Activated effector memory CD4-positive, alpha-beta T cell treated with anti-CD3 and anti-CD28 coated beads, Interleukin-2, amount 50 U/mL, for 16 hours (primary cell): ENCODE measurements around the gene PPP2R5D.
"Not testable (repeated sequence)": the region's sequence is repeated elsewhere in the genome, so short reads cannot be mapped to it uniquely, and the experiment has no call there.

Experiments used
- DNase-seq: peaks from one replicate; pipeline ENCODE4 v3.0.0-alpha.2; 2020

PPP2R5D gene

DNA sequence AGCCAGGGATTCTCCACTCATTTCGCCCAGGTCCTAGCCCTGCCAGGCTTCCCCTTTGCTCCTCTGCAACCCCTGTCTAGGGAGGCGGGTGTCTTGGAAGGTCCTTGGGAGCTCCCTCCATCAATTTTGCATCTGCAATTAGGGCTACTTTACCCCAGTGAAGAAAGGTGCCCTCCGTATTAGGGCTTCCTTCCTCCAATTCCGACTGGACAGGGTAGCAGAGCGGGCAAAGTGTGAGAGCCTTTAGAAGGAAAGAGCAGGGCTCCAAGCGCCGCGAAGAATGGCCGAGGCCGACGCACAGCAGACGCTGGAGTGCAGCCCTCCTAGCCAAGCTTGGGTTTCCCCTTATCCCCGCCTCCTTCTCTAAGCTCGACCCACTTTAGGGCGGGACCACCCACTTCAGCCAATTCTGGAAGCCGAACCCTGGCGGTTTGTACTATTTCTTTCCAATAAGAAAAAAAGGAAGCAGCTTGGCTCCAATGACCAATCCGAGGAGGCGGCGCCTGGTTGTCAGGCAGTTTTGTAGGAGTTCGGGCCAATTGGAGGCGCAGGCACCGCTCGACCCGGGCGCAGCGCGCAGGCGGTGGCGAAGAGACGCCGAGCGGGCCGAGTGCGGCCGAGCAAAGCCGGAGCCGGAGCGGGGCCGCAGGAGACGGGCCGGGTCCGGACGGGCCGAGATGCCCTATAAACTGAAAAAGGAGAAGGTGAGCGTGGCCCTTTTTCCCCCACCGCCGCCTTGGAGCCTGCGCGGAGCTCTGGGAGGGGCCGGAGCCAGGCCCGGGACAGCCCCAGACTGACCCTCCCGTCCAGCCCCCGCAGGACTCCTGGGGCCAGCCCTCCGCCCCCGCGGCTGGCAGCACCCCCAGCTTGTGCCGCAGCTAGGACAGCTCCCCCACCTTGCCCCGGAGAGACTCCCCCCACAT lies at the start of gene PPP2R5D:
Gene PPP2R5D (plus strand): TSS at position 570 of the 923 bp plus-strand sequence. CDS start 108 bp downstream, at position 678.
- DNase-seq: peak; percentile 99

- DNase-seq: no peak
Measured at GRCh38 chr6:42935322-42935721, 49.0 kb upstream of the PPP2R5D start.

- DNase-seq: no peak
Measured at GRCh38 chr6:42936398-42936797, 48.0 kb upstream of the PPP2R5D start.

- DNase-seq: no peak
Measured at GRCh38 chr6:42937548-42938427, 46.6 kb upstream of the PPP2R5D start.

GRCh38 chr6:42938428-42938796 lies 46.0 kb upstream of the PPP2R5D start:
- DNase-seq: no peak

DNA sequence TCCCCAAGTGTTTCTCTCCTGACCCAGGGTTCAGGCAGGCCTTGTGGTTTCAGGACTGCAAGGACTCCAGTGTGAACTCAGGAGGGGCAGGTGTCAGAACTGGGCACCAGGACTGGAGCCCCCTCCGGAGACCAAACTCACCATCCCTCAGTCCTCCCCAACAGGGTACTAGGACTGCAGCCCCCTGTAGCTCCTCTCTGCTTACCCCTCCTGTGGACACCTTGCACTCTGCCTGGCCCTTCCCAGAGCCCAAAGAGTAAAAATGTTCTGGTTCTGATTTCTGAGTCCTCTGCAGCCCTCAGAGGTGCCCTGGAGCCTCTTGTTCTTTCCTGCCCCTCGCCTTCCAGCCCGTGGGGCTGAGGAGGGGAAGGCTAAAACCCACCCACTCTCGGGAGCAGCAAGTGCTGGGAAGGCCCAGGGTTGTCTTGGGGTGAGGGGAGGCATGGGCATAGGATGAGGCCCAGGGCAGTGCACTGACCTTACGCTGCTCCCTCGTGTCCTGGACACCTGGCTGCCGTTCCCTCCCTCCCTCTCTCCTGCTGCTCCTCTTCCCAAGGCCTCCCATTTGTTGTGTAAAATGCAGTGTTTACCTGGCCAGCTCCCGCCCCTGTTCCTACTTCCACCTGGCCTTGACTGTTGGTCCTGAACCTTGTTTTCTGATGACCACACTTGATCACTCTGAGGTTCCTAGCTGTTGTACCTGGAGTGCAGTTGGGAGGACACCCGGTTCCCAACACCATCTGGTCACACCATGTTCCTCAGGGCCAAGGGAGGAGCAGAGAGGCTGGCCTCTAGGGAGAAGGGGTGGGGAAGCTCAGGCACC lies 45.2 kb upstream of the PPP2R5D start:
- DNase-seq: no peak

- DNase-seq: no peak
Measured at GRCh38 chr6:42939810-42940167, 44.6 kb upstream of the PPP2R5D start.

DNA sequence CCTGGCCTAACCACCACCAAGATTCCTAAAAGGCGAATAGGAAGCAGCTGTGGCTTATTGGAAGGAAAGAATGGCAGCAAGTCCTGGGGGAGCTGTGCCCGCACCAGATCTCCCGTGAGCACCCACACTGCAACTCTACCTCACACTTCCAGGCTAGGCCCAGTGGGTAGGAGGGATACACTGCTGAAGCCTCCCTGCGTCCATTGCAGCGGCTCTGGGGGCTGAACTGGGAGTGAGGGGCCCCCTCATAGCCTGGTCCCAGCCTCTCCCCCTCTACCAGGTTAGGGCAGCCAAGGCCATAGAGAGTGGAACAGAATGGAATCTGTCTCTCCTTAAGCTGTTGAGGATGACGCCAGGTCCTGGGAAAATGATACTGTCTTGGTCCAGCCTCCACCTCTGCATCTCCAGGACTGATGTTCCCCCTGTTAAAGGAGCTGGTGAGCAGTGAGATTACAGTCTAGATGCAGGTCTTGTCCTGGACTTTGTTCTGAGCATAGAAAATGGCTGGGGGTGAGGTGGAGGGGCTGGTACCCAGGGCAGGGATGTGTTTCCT lies 43.8 kb upstream of the PPP2R5D start:
- DNase-seq: no peak

GRCh38 chr6:42941356-42941755 lies 43.0 kb upstream of the PPP2R5D start:
- DNase-seq: not testable (repeated sequence)

DNA sequence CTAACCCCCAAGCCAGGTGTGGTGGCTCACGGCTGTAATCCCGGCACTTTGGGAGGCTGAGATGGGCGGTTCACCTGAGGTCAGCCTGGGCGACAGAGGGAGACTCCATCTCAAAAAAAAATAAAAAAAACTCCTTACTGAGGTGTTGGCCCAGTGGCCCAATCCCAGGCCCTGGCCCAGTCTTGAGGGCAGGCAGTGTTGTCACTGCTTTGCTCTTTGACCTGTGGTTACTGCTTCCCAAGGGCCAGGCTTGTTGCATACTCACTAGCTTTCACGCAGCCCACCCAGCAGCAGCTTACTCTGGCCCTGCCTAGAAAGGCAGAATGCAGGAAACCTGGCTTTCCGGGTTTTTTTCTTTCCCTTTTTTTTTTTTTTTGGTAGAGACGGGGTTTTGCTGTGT lies 41.9 kb upstream of the PPP2R5D start:
- no peak for DNase-seq

DNA sequence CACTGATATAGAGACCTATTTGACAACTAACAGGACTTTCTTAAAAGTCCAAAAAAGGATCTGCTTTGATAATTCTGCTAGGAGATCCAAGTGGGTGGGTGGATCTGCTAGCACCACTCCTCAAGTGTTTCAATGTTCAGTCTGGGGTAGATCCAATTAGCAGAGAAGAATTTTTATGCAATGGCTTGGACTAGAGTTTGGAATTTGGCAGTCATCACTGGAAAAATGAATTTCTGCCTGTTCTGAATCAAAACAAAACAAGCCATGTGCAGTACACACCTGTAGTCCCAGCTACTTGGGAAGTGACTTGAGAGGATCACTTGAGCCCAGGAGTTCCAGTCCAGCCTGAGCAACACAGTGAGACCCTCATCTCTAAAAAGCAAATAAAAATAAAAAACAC lies 36.4 kb upstream of the PPP2R5D start:
- DNase-seq: no peak

GRCh38 chr6:42952389-42952788 lies 32.0 kb upstream of the PPP2R5D start:
- no peak for DNase-seq

GRCh38 chr6:42954405-42954804 lies 30.0 kb upstream of the PPP2R5D start:
- not testable (repeated sequence) for DNase-seq

GRCh38 chr6:42958125-42958524 lies 26.2 kb upstream of the PPP2R5D start:
- no peak for DNase-seq

GRCh38 chr6:42959917-42960242 lies 24.5 kb upstream of the PPP2R5D start:
- no peak for DNase-seq

GRCh38 chr6:42960243-42961019 lies 23.9 kb upstream of the PPP2R5D start, which contains the start of gene GNMT:
TSS of gene GNMT (plus strand) at chr6:42960754. CDS start at chr6:42960768, 14 bp downstream.
- peak; percentile 80 for DNase-seq

DNA sequence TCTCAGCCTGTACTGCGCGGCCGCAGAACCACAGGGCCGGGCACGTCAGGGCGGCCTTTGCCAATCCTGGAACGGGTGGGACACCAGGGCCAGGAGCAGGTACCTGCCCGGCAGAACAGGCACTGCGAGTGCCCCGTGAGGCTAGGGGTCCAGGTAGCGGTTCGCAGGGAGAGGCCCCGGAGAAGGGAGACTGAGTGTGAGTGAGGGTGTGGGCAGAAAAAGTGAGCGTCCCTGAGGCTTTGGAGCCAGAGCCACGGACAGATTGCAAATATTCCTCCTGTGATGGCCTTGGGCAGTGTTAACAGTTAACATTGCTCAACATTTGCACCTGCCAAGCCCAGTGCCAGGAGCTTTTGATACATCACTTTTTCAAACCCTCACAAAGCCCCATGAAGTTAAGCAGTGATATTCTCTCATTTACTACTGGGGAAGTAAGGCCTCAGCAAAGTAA lies 23.3 kb upstream of the PPP2R5D start:
- DNase-seq: no peak

GRCh38 chr6:42962096-42962495 lies 22.3 kb upstream of the PPP2R5D start:
- DNase-seq: no peak

DNA sequence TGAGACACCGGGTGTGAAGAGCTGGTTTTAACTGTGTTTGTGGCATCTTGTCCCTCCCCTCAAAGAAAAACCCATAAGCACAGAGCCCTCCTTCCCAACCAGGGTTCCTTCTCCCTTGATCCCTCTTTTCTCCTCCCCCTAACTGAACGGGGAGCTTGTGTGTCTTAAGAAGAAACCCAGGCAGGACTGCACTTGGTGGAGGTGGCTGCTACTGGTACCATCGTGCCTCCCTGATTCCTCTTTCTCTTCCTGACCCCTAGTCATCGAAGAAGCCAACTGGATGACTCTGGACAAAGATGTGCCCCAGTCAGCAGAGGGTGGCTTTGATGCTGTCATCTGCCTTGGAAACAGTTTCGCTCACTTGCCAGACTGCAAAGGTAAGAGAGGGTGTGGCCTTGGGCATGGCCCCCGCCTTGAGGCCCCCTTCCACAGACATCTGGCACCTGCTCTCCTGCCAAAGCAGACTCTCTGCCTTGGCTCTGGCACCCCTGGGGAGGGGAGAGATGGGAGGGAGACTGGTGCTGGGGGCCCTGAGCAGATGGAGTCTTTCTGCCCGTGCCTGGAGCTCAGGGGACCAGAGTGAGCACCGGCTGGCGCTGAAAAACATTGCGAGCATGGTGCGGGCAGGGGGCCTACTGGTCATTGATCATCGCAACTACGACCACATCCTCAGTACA lies 21.7 kb upstream of the PPP2R5D start:
- DNase-seq: no peak

DNA sequence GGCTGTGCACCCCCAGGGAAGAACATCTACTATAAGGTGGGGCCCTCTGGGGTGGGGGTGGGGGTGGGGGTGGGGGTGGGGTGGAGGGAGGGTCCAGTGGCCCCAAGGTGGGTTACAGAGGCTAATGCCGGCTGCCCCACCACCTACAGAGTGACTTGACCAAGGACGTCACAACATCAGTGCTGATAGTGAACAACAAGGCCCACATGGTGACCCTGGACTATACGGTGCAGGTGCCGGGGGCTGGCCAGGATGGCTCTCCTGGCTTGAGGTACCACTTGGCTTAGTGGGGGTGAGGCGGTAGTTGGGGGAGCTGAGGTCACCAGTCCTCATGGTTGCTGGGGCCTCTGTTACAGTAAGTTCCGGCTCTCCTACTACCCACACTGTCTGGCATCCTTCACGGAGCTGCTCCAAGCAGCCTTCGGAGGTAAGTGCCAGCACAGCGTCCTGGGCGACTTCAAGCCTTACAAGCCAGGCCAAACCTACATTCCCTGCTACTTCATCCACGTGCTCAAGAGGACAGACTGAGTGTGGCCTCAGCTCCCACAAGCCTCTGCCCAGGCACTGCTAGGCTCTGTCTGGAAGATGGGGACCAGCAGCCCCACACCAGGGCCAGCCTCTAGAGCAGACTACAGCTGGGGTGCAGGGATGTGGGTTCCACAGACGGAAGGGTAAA lies 21.1 kb upstream of the PPP2R5D start:
- no peak for DNase-seq
